Ascending aorta (tissue), 2 donors: ENCODE data around the gene ZDHHC7. TPM values are rescaled to one million over a fixed set of nuclear protein-coding genes. Genes with fewer than 3 reads are reported as not detected.

ENCODE experiments used
- DNase-seq, 2 donors: peaks; one replicate each; pipeline ENCODE4 v3.0.0-alpha.2; 2019; ENCODE audit warnings: low spot score in 2 of 2
- H3K27ac ChIP-seq, 2 donors: fragments of 200-600 bp; sonication (generic); one replicate each; pipeline ENCODE4 v1.5.1; 2016 to 2017; ENCODE audit warnings: mild to moderate bottlenecking in 1 of 2
- H3K27me3 ChIP-seq: fragments of 200-600 bp; sonication (generic); one replicate; pipeline ENCODE4 v1.5.1; 2017
- H3K36me3 ChIP-seq, 2 donors: fragments of 200-600 bp; sonication (generic); one replicate each; pipeline ENCODE4 v1.5.1; 2016
- H3K4me1 ChIP-seq, 2 donors: fragments of 200-600 bp; sonication (generic); one replicate each; pipeline ENCODE4 v1.5.1; 2016 to 2017; ENCODE audit warnings: mild to moderate bottlenecking in 1 of 2
- H3K4me3 ChIP-seq, 2 donors: fragments of 200-600 bp; sonication (generic); one replicate each; pipeline ENCODE4 v1.5.1; 2016 to 2017; ENCODE audit warnings: mild to moderate bottlenecking in 1 of 2
- H3K9me3 ChIP-seq, 2 donors: fragments of 200-600 bp; sonication (generic); one replicate each; pipeline ENCODE4 v1.5.1; 2016
- CTCF ChIP-seq, 3 experiments: fragments of 200-600 bp in 2 of 3; fragments of 450-650 bp in 1 of 3; sonication (generic) in 2 of 3; IDR thresholded peaks; one replicate each; pipeline ENCODE4 v1.5.1; 2016 to 2019; ENCODE audit warnings: antibody characterized with exemption in 3 of 3, mild to moderate bottlenecking in 1 of 3, moderate library complexity in 1 of 3
- intact Hi-C: fragments of 100-400 bp; cut with DNase I; formaldehyde crosslinking; loops from one replicate; pipeline ENCODE4 v1.15.1; 2023
- total RNA-seq: library from RNA; depleted of rRNA; stranded (reverse); fragments of >200 nt; gene quantifications from one replicate; pipeline ENCODE4 v1.1.0, GENCODE V29; 2016

The ZDHHC7 gene
- total RNA-seq, 1 donor from 2014 or later: 70.7 TPM

GRCh38 chr16:85002099-85002541 is 9.2 kb downstream of the ZDHHC7 start:
- Histone ChIP-seq H3K4me3 (no peak overlapping the region), H3K27me3 (no peaks in the 10 kb centered on the region), H3K27ac (peak overlapping the region; percentile 93 to 95), H3K4me1 (peaks cover 22 to 58% of the 10 kb centered on the region in 2 donors), H3K9me3 (no peaks in the 10 kb centered on the region), H3K36me3 (no peaks in the 10 kb centered on the region)
- intact Hi-C loops: no loop called here
- no peak for TF ChIP-seq CTCF (IDR thresholded peaks at IDR 0.05)
- DNase-seq: no peak

GRCh38 chr16:84999857-85000480 is 11.4 kb downstream of the ZDHHC7 start:
- no peak for DNase-seq
- Histone ChIP-seq H3K9me3 (no peaks in the 10 kb centered on the region), H3K4me1 (peaks cover 12 to 51% of the 10 kb centered on the region in 2 donors), H3K27ac (peak overlapping the region; percentile 68 to 74), H3K27me3 (no peaks in the 10 kb centered on the region), H3K36me3 (peaks cover 0 to 6% of the 10 kb centered on the region in 2 donors), H3K4me3 (no peak overlapping the region)
- TF ChIP-seq CTCF (IDR thresholded peaks at IDR 0.05): no peak
- intact Hi-C loops: no loop called here

- Histone ChIP-seq H3K4me3 (no peak overlapping the region), H3K9me3 (no peaks in the 10 kb centered on the region), H3K36me3 (peaks cover 0 to 7% of the 10 kb centered on the region in 2 donors), H3K4me1 (peaks cover 8 to 51% of the 10 kb centered on the region in 2 donors), H3K27ac (peak overlapping the region; percentile 68 to 74), H3K27me3 (no peaks in the 10 kb centered on the region)
- no peak for DNase-seq
- intact Hi-C loops: no loop called here
- no peak for TF ChIP-seq CTCF (IDR thresholded peaks at IDR 0.05)
Observed at GRCh38 chr16:84999200-84999599, 12.1 kb downstream of the ZDHHC7 start.

- peaks cover 7 to 14% of the 10 kb centered on the region in 2 donors for H3K36me3 ChIP-seq
- H3K9me3 ChIP-seq: no peaks in the 10 kb centered on the region
- no peaks in the 10 kb centered on the region for H3K27me3 ChIP-seq
- DNase-seq: peak in 1 of 2 donors; percentile 58
- H3K4me3 ChIP-seq: no peak overlapping the region
- peak overlapping the region; percentile 90 for H3K27ac ChIP-seq
- peaks cover 18 to 48% of the 10 kb centered on the region in 2 donors for H3K4me1 ChIP-seq
- TF ChIP-seq CTCF (IDR thresholded peaks at IDR 0.05): no peak
- intact Hi-C loops: no loop called here
Observed at GRCh38 chr16:84996365-84996764, 15.0 kb downstream of the ZDHHC7 start.

GRCh38 chr16:84995663-84996062 is 15.7 kb downstream of the ZDHHC7 start:
- Histone ChIP-seq H3K36me3 (peaks cover 7 to 17% of the 10 kb centered on the region in 2 donors), H3K9me3 (no peaks in the 10 kb centered on the region), H3K4me1 (peaks cover 16 to 48% of the 10 kb centered on the region in 2 donors), H3K4me3 (no peak overlapping the region), H3K27me3 (no peaks in the 10 kb centered on the region), H3K27ac (peak overlapping the region; percentile 90)
- no peak for DNase-seq
- TF ChIP-seq CTCF (IDR thresholded peaks at IDR 0.05): no peak
- intact Hi-C loops: no loop called here
